Liver (tissue), 9 donors: ENCODE results near the gene RGS21. TPM values are rescaled to one million over a fixed set of nuclear protein-coding genes. Genes with fewer than 3 reads are reported as not detected.

ENCODE experiments used
- DNase-seq: peaks from one replicate; pipeline ENCODE4 v3.0.0-alpha.2; 2017; ENCODE audit warnings: low spot score
- H3K27ac ChIP-seq, 2 donors: one replicate each; pipeline ENCODE4 v1.7.0; 2013; ENCODE audit warnings: inconsistent platforms in 2 of 2, low read length in 2 of 2, control low read depth in 1 of 2, low read depth in 1 of 2, mild to moderate bottlenecking in 1 of 2
- H3K27me3 ChIP-seq, 4 donors: one replicate each; pipeline versions ENCODE4 v1.6.1 to v1.7.0; 2013; ENCODE audit warnings: low read length in 3 of 4, inconsistent platforms in 1 of 4, mild to moderate bottlenecking in 1 of 4, moderate library complexity in 1 of 4; ENCODE audit not compliant: control insufficient read depth in 4 of 4, insufficient read depth in 4 of 4
- H3K36me3 ChIP-seq, 4 donors: one replicate each; pipeline versions ENCODE4 v1.6.1 to v1.7.0; 2013; ENCODE audit warnings: low read length in 3 of 4, mild to moderate bottlenecking in 3 of 4, low read depth in 1 of 4, moderate library complexity in 1 of 4; ENCODE audit not compliant: control insufficient read depth in 4 of 4, insufficient read depth in 3 of 4
- H3K4me1 ChIP-seq, 4 donors: one replicate each; pipeline versions ENCODE4 v1.6.1 to v1.7.0; 2013; ENCODE audit warnings: low read length in 3 of 4, mild to moderate bottlenecking in 3 of 4, moderate library complexity in 1 of 4; ENCODE audit not compliant: control insufficient read depth in 4 of 4, insufficient read depth in 4 of 4
- H3K4me3 ChIP-seq, 3 donors: one replicate each; pipeline versions ENCODE4 v1.6.1 to v1.7.0; 2013; ENCODE audit warnings: low read length in 3 of 3, control low read depth in 1 of 3, low read depth in 1 of 3, mild to moderate bottlenecking in 1 of 3
- H3K9ac ChIP-seq, 2 donors: one replicate each; pipeline ENCODE4 v1.7.0; 2013; ENCODE audit warnings: low read length in 2 of 2, mild to moderate bottlenecking in 2 of 2, moderate library complexity in 2 of 2, control low read depth in 1 of 2, low read depth in 1 of 2
- H3K9me3 ChIP-seq, 4 donors: one replicate each; pipeline versions ENCODE4 v1.6.1 to v1.7.0; 2013; ENCODE audit warnings: low read length in 3 of 4; ENCODE audit not compliant: control insufficient read depth in 4 of 4
- EGR1 ChIP-seq, 2 donors: IDR thresholded peaks; 2 replicates each; pipeline ENCODE4 v1.6.1; 2016 to 2018; ENCODE audit warnings: antibody characterized with exemption in 2 of 2, low read depth in 2 of 2
- FOXA1 ChIP-seq: IDR thresholded peaks from 2 replicates; pipeline ENCODE4 v1.6.1; 2016; ENCODE audit warnings: antibody characterized with exemption
- FOXA2 ChIP-seq: IDR thresholded peaks from 2 replicates; pipeline ENCODE4 v1.6.1; 2016; ENCODE audit warnings: antibody characterized with exemption
- GABPA ChIP-seq, 2 donors: IDR thresholded peaks in 1 of 2; conservative IDR thresholded peaks in 1 of 2; 2 replicates each; pipeline ENCODE4 v1.6.1; 2016; ENCODE audit warnings: antibody characterized with exemption in 2 of 2, mild to moderate bottlenecking in 1 of 2, moderate library complexity in 1 of 2
- HNF4A ChIP-seq, 2 donors: conservative IDR thresholded peaks; 2 replicates each; pipeline ENCODE4 v1.6.1; 2016; ENCODE audit warnings: antibody characterized with exemption in 2 of 2, mild to moderate bottlenecking in 2 of 2
- HNF4G ChIP-seq: IDR thresholded peaks from 2 replicates; pipeline ENCODE4 v1.6.1; 2016; ENCODE audit warnings: antibody characterized with exemption
- JUND ChIP-seq, 2 donors: IDR thresholded peaks; 2 replicates each; pipeline ENCODE4 v1.6.1; 2016; ENCODE audit warnings: antibody characterized with exemption in 2 of 2
- NR2F2 ChIP-seq: IDR thresholded peaks from 2 replicates; pipeline ENCODE4 v1.6.1; 2016; ENCODE audit warnings: antibody characterized with exemption
- RAD21 ChIP-seq, 2 donors: IDR thresholded peaks; 2 replicates each; pipeline ENCODE4 v1.6.1; 2016; ENCODE audit warnings: antibody characterized with exemption in 2 of 2, mild to moderate bottlenecking in 2 of 2
- RXRA ChIP-seq, 2 donors: IDR thresholded peaks; 2 replicates each; pipeline ENCODE4 v1.6.1; 2017 to 2018; ENCODE audit warnings: antibody characterized with exemption in 2 of 2, mild to moderate bottlenecking in 1 of 2
- SP1 ChIP-seq: IDR thresholded peaks from 2 replicates; pipeline ENCODE4 v1.6.1; 2018; ENCODE audit warnings: antibody characterized with exemption, mild to moderate bottlenecking
- TAF1 ChIP-seq: conservative IDR thresholded peaks from 2 replicates; pipeline ENCODE4 v1.6.1; 2016; ENCODE audit warnings: antibody characterized with exemption, mild to moderate bottlenecking
- YY1 ChIP-seq: IDR thresholded peaks from 2 replicates; pipeline ENCODE4 v1.6.1; 2016; ENCODE audit warnings: antibody characterized with exemption, mild to moderate bottlenecking
- whole genome bisulfite sequencing: extraction: QIAGEN DNeasy Blood & Tissue Kit; methylation state at CpG from one replicate; pipeline ENCODE4 v1.1.7; 2013; 5-methylcytosine and 5-hydroxymethylcytosine counted together
- polyA plus RNA-seq, 2 donors: library from polyadenylated mRNA; stranded (reverse) in 1 of 2; unstranded in 1 of 2; fragments of 200-250 nt in 1 of 2; fragments of >200 nt in 1 of 2; fragmentation: Nextera tagmentation in 1 of 2; extraction: Ambion mirVana in 1 of 2; gene quantifications; one replicate each; pipeline versions ENCODE4 v1.2.1 to v1.2.3, GENCODE V29; 2013 to 2015
- total RNA-seq, 2 donors: library from RNA; depleted of rRNA; stranded (reverse); fragments of >200 nt; gene quantifications; one replicate each; pipeline ENCODE4 v1.2.3, GENCODE V29; 2014
- TF ChIP-seq, protein P1 (sequence below): IDR thresholded peaks from 2 replicates; pipeline ENCODE4 v1.6.1; 2016; ENCODE audit warnings: antibody characterized with exemption
- TF ChIP-seq, protein P2 (sequence below): IDR thresholded peaks from 2 replicates; pipeline ENCODE4 v1.6.1; 2016; ENCODE audit warnings: antibody characterized with exemption
- TF ChIP-seq, protein P3 (sequence below): IDR thresholded peaks from 2 replicates; pipeline ENCODE4 v1.6.1; 2016; ENCODE audit warnings: antibody characterized with exemption
- TF ChIP-seq, protein P4 (sequence below): IDR thresholded peaks from 2 replicates; pipeline ENCODE4 v1.6.1; 2016; ENCODE audit warnings: antibody characterized with exemption, mild to moderate bottlenecking
- TF ChIP-seq, protein P5 (sequence below): fragments of 150-350 bp; IDR thresholded peaks from 2 replicates; pipeline ENCODE4 v1.5.1; 2017; ENCODE audit warnings: improper control_type of control experiment, low read depth, low read length; ENCODE audit not compliant: missing input control
- donor health status: healthy.
- donor health status: healthy.
- donor health status: healthy.
- donor health status: healthy.
- donor health status: healthy.

The RGS21 gene, protein sequence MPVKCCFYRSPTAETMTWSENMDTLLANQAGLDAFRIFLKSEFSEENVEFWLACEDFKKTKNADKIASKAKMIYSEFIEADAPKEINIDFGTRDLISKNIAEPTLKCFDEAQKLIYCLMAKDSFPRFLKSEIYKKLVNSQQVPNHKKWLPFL
- total RNA-seq (not detected), polyA plus RNA-seq (not detected)

DNA sequence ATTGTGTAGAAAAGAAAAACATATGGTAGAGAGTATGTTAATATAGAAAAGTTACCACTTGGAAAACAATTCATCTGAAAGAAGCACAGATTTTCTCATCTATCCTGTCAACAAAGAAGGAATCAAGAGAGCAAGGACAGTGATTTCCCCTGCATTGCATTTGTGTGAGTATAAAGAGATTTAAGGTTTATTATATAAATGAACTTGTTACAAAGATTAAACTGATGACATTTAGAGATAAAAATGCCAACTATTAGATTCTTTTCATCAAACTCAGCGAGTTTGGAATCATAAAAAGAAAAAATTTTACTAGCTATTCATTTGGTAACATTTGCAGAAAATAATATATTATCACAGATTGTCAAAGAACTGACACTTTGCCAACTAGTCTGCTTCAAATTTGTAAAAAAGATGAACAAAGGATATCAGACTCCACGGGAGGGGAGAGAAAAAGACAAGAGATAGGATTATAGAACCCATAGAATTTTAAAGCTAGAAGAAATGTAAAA lies at the start of gene RGS21:
RGS21 (plus strand) TSS at position 51 of the 509 bp plus-strand sequence. CDS start 26,045 bp downstream, outside the sequence.
- H3K27me3 ChIP-seq, result no peaks in the 10 kb centered on the region
- H3K27ac ChIP-seq, result no peak within 1 kb of the TSS
- no peaks in the 10 kb centered on the region for H3K9me3 ChIP-seq
- no peak within 1 kb of the TSS for H3K4me3 ChIP-seq
- DNase-seq, result no peak
- H3K9ac ChIP-seq, result no peak within 1 kb of the TSS
- TF ChIP-seq FOXA2 (no peak), HNF4A (conservative IDR thresholded peaks at IDR 0.05) (no peak), YY1 (no peak), EGR1 (IDR thresholded peaks at IDR 0.05; ENCODE audit: low read depth in 2 of 2) (no peak), NR2F2 (no peak), RAD21 (IDR thresholded peaks at IDR 0.05) (no peak), JUND (IDR thresholded peaks at IDR 0.05) (no peak), RXRA (IDR thresholded peaks at IDR 0.05) (no peak), SP1 (no peak), GABPA (IDR thresholded peaks at IDR 0.05 in 1 of 2, conservative IDR thresholded peaks at IDR 0.05 in 1 of 2) (no peak), HNF4G (no peak), TAF1 (no peak), FOXA1 (no peak)
- TF ChIP-seq, protein P1, sequence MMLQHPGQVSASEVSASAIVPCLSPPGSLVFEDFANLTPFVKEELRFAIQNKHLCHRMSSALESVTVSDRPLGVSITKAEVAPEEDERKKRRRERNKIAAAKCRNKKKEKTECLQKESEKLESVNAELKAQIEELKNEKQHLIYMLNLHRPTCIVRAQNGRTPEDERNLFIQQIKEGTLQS, result no peak
- TF ChIP-seq, protein P2, sequence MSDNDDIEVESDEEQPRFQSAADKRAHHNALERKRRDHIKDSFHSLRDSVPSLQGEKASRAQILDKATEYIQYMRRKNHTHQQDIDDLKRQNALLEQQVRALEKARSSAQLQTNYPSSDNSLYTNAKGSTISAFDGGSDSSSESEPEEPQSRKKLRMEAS, result no peak
- TF ChIP-seq, protein P3, sequence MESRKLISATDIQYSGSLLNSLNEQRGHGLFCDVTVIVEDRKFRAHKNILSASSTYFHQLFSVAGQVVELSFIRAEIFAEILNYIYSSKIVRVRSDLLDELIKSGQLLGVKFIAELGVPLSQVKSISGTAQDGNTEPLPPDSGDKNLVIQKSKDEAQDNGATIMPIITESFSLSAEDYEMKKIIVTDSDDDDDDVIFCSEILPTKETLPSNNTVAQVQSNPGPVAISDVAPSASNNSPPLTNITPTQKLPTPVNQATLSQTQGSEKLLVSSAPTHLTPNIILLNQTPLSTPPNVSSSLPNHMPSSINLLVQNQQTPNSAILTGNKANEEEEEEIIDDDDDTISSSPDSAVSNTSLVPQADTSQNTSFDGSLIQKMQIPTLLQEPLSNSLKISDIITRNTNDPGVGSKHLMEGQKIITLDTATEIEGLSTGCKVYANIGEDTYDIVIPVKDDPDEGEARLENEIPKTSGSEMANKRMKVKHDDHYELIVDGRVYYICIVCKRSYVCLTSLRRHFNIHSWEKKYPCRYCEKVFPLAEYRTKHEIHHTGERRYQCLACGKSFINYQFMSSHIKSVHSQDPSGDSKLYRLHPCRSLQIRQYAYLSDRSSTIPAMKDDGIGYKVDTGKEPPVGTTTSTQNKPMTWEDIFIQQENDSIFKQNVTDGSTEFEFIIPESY, result no peak
- TF ChIP-seq, protein P4, sequence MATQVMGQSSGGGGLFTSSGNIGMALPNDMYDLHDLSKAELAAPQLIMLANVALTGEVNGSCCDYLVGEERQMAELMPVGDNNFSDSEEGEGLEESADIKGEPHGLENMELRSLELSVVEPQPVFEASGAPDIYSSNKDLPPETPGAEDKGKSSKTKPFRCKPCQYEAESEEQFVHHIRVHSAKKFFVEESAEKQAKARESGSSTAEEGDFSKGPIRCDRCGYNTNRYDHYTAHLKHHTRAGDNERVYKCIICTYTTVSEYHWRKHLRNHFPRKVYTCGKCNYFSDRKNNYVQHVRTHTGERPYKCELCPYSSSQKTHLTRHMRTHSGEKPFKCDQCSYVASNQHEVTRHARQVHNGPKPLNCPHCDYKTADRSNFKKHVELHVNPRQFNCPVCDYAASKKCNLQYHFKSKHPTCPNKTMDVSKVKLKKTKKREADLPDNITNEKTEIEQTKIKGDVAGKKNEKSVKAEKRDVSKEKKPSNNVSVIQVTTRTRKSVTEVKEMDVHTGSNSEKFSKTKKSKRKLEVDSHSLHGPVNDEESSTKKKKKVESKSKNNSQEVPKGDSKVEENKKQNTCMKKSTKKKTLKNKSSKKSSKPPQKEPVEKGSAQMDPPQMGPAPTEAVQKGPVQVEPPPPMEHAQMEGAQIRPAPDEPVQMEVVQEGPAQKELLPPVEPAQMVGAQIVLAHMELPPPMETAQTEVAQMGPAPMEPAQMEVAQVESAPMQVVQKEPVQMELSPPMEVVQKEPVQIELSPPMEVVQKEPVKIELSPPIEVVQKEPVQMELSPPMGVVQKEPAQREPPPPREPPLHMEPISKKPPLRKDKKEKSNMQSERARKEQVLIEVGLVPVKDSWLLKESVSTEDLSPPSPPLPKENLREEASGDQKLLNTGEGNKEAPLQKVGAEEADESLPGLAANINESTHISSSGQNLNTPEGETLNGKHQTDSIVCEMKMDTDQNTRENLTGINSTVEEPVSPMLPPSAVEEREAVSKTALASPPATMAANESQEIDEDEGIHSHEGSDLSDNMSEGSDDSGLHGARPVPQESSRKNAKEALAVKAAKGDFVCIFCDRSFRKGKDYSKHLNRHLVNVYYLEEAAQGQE, result no peak
- TF ChIP-seq, protein P5, sequence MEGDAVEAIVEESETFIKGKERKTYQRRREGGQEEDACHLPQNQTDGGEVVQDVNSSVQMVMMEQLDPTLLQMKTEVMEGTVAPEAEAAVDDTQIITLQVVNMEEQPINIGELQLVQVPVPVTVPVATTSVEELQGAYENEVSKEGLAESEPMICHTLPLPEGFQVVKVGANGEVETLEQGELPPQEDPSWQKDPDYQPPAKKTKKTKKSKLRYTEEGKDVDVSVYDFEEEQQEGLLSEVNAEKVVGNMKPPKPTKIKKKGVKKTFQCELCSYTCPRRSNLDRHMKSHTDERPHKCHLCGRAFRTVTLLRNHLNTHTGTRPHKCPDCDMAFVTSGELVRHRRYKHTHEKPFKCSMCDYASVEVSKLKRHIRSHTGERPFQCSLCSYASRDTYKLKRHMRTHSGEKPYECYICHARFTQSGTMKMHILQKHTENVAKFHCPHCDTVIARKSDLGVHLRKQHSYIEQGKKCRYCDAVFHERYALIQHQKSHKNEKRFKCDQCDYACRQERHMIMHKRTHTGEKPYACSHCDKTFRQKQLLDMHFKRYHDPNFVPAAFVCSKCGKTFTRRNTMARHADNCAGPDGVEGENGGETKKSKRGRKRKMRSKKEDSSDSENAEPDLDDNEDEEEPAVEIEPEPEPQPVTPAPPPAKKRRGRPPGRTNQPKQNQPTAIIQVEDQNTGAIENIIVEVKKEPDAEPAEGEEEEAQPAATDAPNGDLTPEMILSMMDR, result no peak
- no peaks in the 10 kb centered on the region for H3K36me3 ChIP-seq
- no peaks in the 10 kb centered on the region for H3K4me1 ChIP-seq
- 32% methylated on average over 2 of the region's 2 CpGs for WGBS
